Upper lobe of left lung (tissue), 4 donors: Measurements from ENCODE around the gene RAB9B.

Experiments used
- POLR2A ChIP-seq, 4 donors: fragments of 450-650 bp; IDR thresholded peaks; one replicate each; pipeline ENCODE4 v1.5.1; 2016 to 2017; ENCODE audit warnings: antibody characterized with exemption in 4 of 4, mild to moderate bottlenecking in 2 of 4
- POLR2AphosphoS5 ChIP-seq, 2 donors: sonication (generic); formaldehyde crosslinking; IDR thresholded peaks; one replicate each; pipeline ENCODE4 v1.5.1; 2017; ENCODE audit warnings: antibody characterized with exemption in 2 of 2
- TF ChIP-seq, protein P1 (sequence below), 6 experiments: fragments of 450-650 bp in 4 of 6; fragments of 200-600 bp in 2 of 6; sonication (generic) in 2 of 6; IDR thresholded peaks; one replicate each; pipeline ENCODE4 v1.5.1; 2016 to 2019; ENCODE audit warnings: antibody characterized with exemption in 6 of 6

DNA sequence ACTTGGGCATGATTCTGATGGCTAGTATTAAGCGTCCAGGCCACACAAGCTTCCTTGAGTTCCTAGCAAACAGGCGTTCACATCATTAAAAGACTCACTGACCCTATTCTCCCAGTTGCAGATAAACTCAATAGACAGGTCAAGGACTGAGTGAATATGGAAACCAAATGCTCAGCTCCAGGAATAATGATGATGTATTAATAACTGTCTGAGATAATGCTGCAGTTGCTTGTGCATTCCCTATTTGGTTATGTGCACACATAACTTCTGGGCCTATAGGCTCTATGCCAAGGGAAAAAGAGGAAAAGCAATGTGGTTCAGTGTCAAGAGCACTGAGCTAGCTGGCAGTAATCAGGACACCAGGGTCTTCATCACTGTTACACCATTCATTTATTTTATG is 3.5 kb downstream of the RAB9B start:
- TF ChIP-seq, protein P1, sequence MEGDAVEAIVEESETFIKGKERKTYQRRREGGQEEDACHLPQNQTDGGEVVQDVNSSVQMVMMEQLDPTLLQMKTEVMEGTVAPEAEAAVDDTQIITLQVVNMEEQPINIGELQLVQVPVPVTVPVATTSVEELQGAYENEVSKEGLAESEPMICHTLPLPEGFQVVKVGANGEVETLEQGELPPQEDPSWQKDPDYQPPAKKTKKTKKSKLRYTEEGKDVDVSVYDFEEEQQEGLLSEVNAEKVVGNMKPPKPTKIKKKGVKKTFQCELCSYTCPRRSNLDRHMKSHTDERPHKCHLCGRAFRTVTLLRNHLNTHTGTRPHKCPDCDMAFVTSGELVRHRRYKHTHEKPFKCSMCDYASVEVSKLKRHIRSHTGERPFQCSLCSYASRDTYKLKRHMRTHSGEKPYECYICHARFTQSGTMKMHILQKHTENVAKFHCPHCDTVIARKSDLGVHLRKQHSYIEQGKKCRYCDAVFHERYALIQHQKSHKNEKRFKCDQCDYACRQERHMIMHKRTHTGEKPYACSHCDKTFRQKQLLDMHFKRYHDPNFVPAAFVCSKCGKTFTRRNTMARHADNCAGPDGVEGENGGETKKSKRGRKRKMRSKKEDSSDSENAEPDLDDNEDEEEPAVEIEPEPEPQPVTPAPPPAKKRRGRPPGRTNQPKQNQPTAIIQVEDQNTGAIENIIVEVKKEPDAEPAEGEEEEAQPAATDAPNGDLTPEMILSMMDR (IDR thresholded peaks at IDR 0.05): no peak
- TF ChIP-seq POLR2AphosphoS5 (IDR thresholded peaks at IDR 0.05) (no peak), POLR2A (IDR thresholded peaks at IDR 0.05) (no peak)
